Measurements from ENCODE around the gene MPST. TPM values are rescaled to one million over a fixed set of nuclear protein-coding genes. Genes with fewer than 3 reads are reported as not detected.

MPST gene
- polyA plus RNA-seq, 1 donor (not counting 4 experiments of a cell fraction or from before 2014, with no cell fraction given), result 23.5 TPM

GRCh38 chr22:37054600-37055365 is 35.2 kb downstream of the MPST start:
- DNase-seq (ENCODE audit: low read depth, low spot score) (no peak), FAIRE-seq (no peak)
- Histone ChIP-seq H3K9me1 (ENCODE audit: control insufficient read depth, extremely low read depth, insufficient read depth, low read length) (no peaks in the 10 kb centered on the region), H3K36me3 (ENCODE audit: control insufficient read depth in 2 of 2, extremely low read depth in 1 of 2, insufficient read depth in 2 of 2, low read length in 2 of 2) (peaks cover 0 to 6% of the 10 kb centered on the region in 2 experiments), H3K4me3 (ENCODE audit: control insufficient read depth in 2 of 3, extremely low read depth in 1 of 3, insufficient read depth in 2 of 3, low read depth in 1 of 3, low read length in 3 of 3) (no peak overlapping the region), H3K27ac (ENCODE audit: control insufficient read depth, insufficient read depth, low read length) (no peak overlapping the region), H3K9ac (ENCODE audit: control insufficient read depth, extremely low read depth, insufficient read depth, low read length) (no peak overlapping the region), H3K4me1 (ENCODE audit: control insufficient read depth, extremely low read depth, insufficient read depth, low read length) (peaks cover 5% of the 10 kb centered on the region), H3K79me2 (ENCODE audit: control insufficient read depth, insufficient read depth, low read length) (no peaks in the 10 kb centered on the region), H3K27me3 (ENCODE audit: control insufficient read depth, extremely low read depth, insufficient read depth, low read length) (no peaks in the 10 kb centered on the region), H4K20me1 (ENCODE audit: control insufficient read depth, extremely low read depth, insufficient read depth, low read length) (no peaks in the 10 kb centered on the region), H3K4me2 (ENCODE audit: control insufficient read depth, extremely low read depth, insufficient read depth, low read depth, low read length) (no peak overlapping the region), H3K9me3 (ENCODE audit: control insufficient read depth, low read depth, low read length) (no peaks in the 10 kb centered on the region), H2AFZ (ENCODE audit: control insufficient read depth, low read length) (no peak overlapping the region)
- dilution Hi-C loops (cut with MboI; ENCODE audit: extremely low pct_ligation_motif_present, low sequenced_read_pairs), result no loop called here
- no peak for TF ChIP-seq CTCF (optimal IDR thresholded peaks at IDR 0.05 in 1 of 3, IDR thresholded peaks at IDR 0.05 in 1 of 3, conservative IDR thresholded peaks at IDR 0.05 in 1 of 3; ENCODE audit: extremely low read depth in 1 of 3, insufficient read depth in 2 of 3, low read length in 3 of 3)
- TF ChIP-seq EZH2 (IDR thresholded peaks at IDR 0.05; ENCODE audit: low read length), result no peak

- H3K9me1 ChIP-seq (ENCODE audit: control insufficient read depth, extremely low read depth, insufficient read depth, low read length), result no peaks in the 10 kb centered on the region
- DNase-seq (ENCODE audit: low read depth, low spot score) (no peak), FAIRE-seq (no peak)
- no peaks in the 10 kb centered on the region for H3K79me2 ChIP-seq (ENCODE audit: control insufficient read depth, insufficient read depth, low read length)
- H3K9ac ChIP-seq (ENCODE audit: control insufficient read depth, extremely low read depth, insufficient read depth, low read length), result no peak overlapping the region
- no peak overlapping the region for H3K27ac ChIP-seq (ENCODE audit: control insufficient read depth, insufficient read depth, low read length)
- no peak overlapping the region for H3K4me2 ChIP-seq (ENCODE audit: control insufficient read depth, extremely low read depth, insufficient read depth, low read depth, low read length)
- H3K9me3 ChIP-seq (ENCODE audit: control insufficient read depth, low read depth, low read length), result no peaks in the 10 kb centered on the region
- no peaks in the 10 kb centered on the region for H3K27me3 ChIP-seq (ENCODE audit: control insufficient read depth, extremely low read depth, insufficient read depth, low read length)
- dilution Hi-C loops (cut with MboI; ENCODE audit: extremely low pct_ligation_motif_present, low sequenced_read_pairs), result no loop called here
- no peak overlapping the region for H3K4me3 ChIP-seq (ENCODE audit: control insufficient read depth in 2 of 3, extremely low read depth in 1 of 3, insufficient read depth in 2 of 3, low read depth in 1 of 3, low read length in 3 of 3)
- H3K36me3 ChIP-seq (ENCODE audit: control insufficient read depth in 2 of 2, extremely low read depth in 1 of 2, insufficient read depth in 2 of 2, low read length in 2 of 2), result peaks cover 0 to 6% of the 10 kb centered on the region in 2 experiments
- no peak overlapping the region for H2AFZ ChIP-seq (ENCODE audit: control insufficient read depth, low read length)
- TF ChIP-seq CTCF (optimal IDR thresholded peaks at IDR 0.05 in 1 of 3, IDR thresholded peaks at IDR 0.05 in 1 of 3, conservative IDR thresholded peaks at IDR 0.05 in 1 of 3; ENCODE audit: extremely low read depth in 1 of 3, insufficient read depth in 2 of 3, low read length in 3 of 3), result no peak
- no peak for TF ChIP-seq EZH2 (IDR thresholded peaks at IDR 0.05; ENCODE audit: low read length)
- H3K4me1 ChIP-seq (ENCODE audit: control insufficient read depth, extremely low read depth, insufficient read depth, low read length), result peaks cover 5% of the 10 kb centered on the region
- H4K20me1 ChIP-seq (ENCODE audit: control insufficient read depth, extremely low read depth, insufficient read depth, low read length), result no peaks in the 10 kb centered on the region
Measured at GRCh38 chr22:37056246-37056645, 36.7 kb downstream of the MPST start.

Data from keratinocyte (primary cell).